GM13976 (cell line): ENCODE data around the gene DAPK1.

Experiments
- DNase-seq: peaks from one replicate; pipeline ENCODE4 v3.0.0; 2012; ENCODE audit warnings: low spot score
- in situ Hi-C: fragments of 300-500 bp; cut with MboI; formaldehyde crosslinking; loops from one replicate; pipeline ENCODE4 v1.12.0; 2022; ENCODE audit warnings: low sequenced_read_pairs, mixed read lengths, inconsistent platforms; ENCODE audit not compliant: unreplicated experiment
- TF ChIP-seq, protein P1 (sequence below): IDR thresholded peaks from 2 replicates; pipeline ENCODE4 v1.5.1; 2012; ENCODE audit warnings: borderline replicate concordance, mild to moderate bottlenecking; ENCODE audit not compliant: insufficient read depth; ENCODE audit errors: extremely low read depth, missing control alignments, control extremely low read depth

DAPK1 gene

GRCh38 chr9:87665505-87665904 lies 167.8 kb downstream of the DAPK1 start:
- in situ Hi-C loops = loop anchor here (25.0 kb wide), 1 partner anchor 328 kb away; no protein-coding TSS in a partner anchor
- TF ChIP-seq, protein P1, sequence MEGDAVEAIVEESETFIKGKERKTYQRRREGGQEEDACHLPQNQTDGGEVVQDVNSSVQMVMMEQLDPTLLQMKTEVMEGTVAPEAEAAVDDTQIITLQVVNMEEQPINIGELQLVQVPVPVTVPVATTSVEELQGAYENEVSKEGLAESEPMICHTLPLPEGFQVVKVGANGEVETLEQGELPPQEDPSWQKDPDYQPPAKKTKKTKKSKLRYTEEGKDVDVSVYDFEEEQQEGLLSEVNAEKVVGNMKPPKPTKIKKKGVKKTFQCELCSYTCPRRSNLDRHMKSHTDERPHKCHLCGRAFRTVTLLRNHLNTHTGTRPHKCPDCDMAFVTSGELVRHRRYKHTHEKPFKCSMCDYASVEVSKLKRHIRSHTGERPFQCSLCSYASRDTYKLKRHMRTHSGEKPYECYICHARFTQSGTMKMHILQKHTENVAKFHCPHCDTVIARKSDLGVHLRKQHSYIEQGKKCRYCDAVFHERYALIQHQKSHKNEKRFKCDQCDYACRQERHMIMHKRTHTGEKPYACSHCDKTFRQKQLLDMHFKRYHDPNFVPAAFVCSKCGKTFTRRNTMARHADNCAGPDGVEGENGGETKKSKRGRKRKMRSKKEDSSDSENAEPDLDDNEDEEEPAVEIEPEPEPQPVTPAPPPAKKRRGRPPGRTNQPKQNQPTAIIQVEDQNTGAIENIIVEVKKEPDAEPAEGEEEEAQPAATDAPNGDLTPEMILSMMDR = no peak
- DNase-seq = no peak

DNA sequence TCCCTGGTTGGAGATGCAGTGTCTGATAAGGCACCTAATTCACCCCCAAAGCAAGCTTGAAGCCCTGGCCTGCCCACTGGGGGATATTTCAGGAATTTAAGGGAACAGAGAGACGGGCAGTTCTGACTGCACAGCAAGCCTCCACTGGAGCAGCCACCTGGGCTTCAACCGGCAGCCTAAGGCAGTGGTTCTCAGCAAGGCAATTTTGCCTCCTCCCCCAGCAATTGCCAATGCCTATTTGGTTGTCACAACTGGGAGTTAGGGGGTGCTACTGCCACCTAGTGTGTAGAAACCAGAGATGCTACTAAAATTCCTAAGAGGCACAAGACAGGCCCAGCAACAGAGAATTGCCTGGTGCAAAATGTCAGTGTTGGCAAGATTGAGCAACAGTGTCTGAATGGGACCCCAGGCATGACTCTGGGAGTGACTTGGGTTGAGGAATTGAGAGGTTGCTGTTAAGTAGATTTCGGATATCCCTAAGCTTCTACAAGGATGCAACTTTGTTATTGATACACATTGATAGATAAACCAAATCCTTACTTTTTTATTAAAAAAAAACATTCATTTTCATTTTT lies 169.6 kb downstream of the DAPK1 start:
- in situ Hi-C loops = loop anchor here (25.0 kb wide), 1 partner anchor 330 kb away; no protein-coding TSS in a partner anchor
- no peak for DNase-seq
- TF ChIP-seq, protein P1 = peak; percentile 6

GRCh38 chr9:87668222-87668621 lies 170.6 kb downstream of the DAPK1 start:
- TF ChIP-seq, protein P1 = no peak
- no peak for DNase-seq
- in situ Hi-C loops = loop anchor here (25.0 kb wide), 1 partner anchor 331 kb away; no protein-coding TSS in a partner anchor

GRCh38 chr9:87668722-87669121 lies 171.1 kb downstream of the DAPK1 start:
- no peak for DNase-seq
- in situ Hi-C loops = loop anchor here (25.0 kb wide), 1 partner anchor 331 kb away; no protein-coding TSS in a partner anchor
- TF ChIP-seq, protein P1 = no peak

- in situ Hi-C loops = loop anchor here (25.0 kb wide), 1 partner anchor 333 kb away; no protein-coding TSS in a partner anchor
- TF ChIP-seq, protein P1 = no peak
Measured at GRCh38 chr9:87670572-87671264, 173.1 kb downstream of the DAPK1 start.

DNA sequence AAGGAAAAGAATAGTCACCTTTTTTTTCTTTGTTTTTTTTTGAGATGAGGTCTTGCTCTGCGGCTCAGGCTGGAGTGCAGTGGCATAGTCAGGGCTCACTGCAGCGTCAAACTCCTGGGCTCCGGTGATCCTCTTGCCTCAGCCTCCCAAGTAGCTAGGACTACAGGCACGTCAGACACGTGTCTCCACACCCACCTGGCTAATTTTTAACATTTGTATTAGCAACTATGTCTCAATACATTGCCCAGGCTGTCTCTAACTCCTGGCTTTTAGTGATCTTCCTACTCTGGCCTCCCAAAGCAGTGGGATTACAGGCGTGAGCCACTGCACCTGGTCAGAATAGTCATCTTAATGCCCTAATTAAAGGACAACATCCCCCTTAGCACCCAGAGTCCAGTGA lies 173.8 kb downstream of the DAPK1 start:
- no peak for DNase-seq
- in situ Hi-C loops = loop anchor here (25.0 kb wide), 1 partner anchor 334 kb away; no protein-coding TSS in a partner anchor
- TF ChIP-seq, protein P1 = no peak

More at GRCh38 chr9:87670572-87671264, 173.1 kb downstream of the DAPK1 start:
- no peak for DNase-seq
